Keratinocyte (primary cell): ENCODE data around the gene GBP7.

Experiments
- EZH2 ChIP-seq: IDR thresholded peaks from one replicate; pipeline ENCODE4 v1.6.1; 2012; ENCODE audit warnings: inconsistent platforms, mild to moderate bottlenecking, low read length, moderate library complexity
- TF ChIP-seq, protein P1 (sequence below), 3 experiments: IDR thresholded peaks in 1 of 3; conservative IDR thresholded peaks in 1 of 3; optimal IDR thresholded peaks in 1 of 3; 2 replicates in 2 of 3; 3 replicates in 1 of 3; pipeline versions ENCODE3 to v1.5.1; 2011; ENCODE audit warnings: low read length in 3 of 3, mild to moderate bottlenecking in 3 of 3, moderate library complexity in 2 of 3, control low read depth in 1 of 3, inconsistent platforms in 1 of 3; ENCODE audit not compliant: insufficient read depth in 2 of 3; ENCODE audit errors: extremely low read depth in 1 of 3

DNA sequence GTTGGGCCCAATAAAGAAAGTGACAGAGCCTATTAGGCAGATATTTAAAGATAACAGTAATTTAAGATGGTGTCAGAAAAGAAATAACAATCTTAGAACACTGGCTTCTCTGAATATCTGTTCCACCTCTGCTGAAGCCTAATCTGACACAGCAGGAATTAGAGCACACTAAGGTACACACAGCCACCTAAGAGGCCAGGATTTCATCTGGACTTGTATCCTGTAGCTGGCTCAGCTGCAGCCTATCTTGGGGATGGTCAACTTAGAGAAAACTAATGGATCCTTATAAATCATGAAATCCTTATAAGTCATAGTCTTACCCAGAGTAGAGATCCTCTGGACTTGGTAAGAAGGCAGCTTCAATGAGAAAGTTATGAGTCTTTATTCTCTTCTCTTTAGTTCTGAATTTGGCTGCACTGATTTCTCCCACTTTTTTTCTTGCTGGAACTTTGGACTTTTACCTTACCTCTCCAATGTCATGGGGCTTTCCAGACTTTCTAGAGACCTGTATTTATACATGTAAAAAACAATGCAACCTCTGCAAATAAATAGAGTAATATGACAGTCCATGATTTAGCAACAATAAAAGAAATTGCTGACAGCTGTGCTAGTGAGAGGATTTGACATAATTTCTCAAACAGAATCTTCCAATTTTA lies at the start of gene GBP7:
- no peak for TF ChIP-seq EZH2
- TF ChIP-seq, protein P1, sequence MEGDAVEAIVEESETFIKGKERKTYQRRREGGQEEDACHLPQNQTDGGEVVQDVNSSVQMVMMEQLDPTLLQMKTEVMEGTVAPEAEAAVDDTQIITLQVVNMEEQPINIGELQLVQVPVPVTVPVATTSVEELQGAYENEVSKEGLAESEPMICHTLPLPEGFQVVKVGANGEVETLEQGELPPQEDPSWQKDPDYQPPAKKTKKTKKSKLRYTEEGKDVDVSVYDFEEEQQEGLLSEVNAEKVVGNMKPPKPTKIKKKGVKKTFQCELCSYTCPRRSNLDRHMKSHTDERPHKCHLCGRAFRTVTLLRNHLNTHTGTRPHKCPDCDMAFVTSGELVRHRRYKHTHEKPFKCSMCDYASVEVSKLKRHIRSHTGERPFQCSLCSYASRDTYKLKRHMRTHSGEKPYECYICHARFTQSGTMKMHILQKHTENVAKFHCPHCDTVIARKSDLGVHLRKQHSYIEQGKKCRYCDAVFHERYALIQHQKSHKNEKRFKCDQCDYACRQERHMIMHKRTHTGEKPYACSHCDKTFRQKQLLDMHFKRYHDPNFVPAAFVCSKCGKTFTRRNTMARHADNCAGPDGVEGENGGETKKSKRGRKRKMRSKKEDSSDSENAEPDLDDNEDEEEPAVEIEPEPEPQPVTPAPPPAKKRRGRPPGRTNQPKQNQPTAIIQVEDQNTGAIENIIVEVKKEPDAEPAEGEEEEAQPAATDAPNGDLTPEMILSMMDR (optimal IDR thresholded peaks at IDR 0.05 in 1 of 3, IDR thresholded peaks at IDR 0.05 in 1 of 3, conservative IDR thresholded peaks at IDR 0.05 in 1 of 3; ENCODE audit: extremely low read depth in 1 of 3, insufficient read depth in 2 of 3, low read length in 3 of 3): no peak
